Stomach smooth muscle (tissue), 2 donors: Measurements from ENCODE around the gene CMTM5.
"Not testable (repeated sequence)": the region's sequence is repeated elsewhere in the genome, so short reads cannot be mapped to it uniquely, and the experiment has no call there.

ENCODE experiments used
- H3K27ac ChIP-seq: one replicate; pipeline ENCODE4 v1.7.0; 2013; ENCODE audit warnings: mild to moderate bottlenecking, low read length, inconsistent platforms
- H3K27me3 ChIP-seq, 2 donors: one replicate each; pipeline ENCODE4 v1.7.0; 2013; ENCODE audit warnings: low read length in 2 of 2; ENCODE audit not compliant: insufficient read depth in 2 of 2, control insufficient read depth in 1 of 2
- H3K36me3 ChIP-seq, 2 donors: one replicate each; pipeline ENCODE4 v1.7.0; 2013; ENCODE audit warnings: low read length in 2 of 2; ENCODE audit not compliant: control insufficient read depth in 2 of 2, insufficient read depth in 2 of 2
- H3K4me1 ChIP-seq: one replicate; pipeline ENCODE4 v1.7.0; 2013; ENCODE audit warnings: low read length; ENCODE audit not compliant: control insufficient read depth, insufficient read depth
- H3K4me3 ChIP-seq, 2 donors: one replicate each; pipeline ENCODE4 v1.7.0; 2013; ENCODE audit warnings: low read length in 2 of 2
- H3K9ac ChIP-seq, 2 donors: one replicate each; pipeline ENCODE4 v1.7.0; 2013; ENCODE audit warnings: low read length in 2 of 2, mild to moderate bottlenecking in 1 of 2
- H3K9me3 ChIP-seq, 2 donors: one replicate each; pipeline ENCODE4 v1.7.0; 2013; ENCODE audit warnings: low read length in 2 of 2; ENCODE audit not compliant: control insufficient read depth in 2 of 2
- donor health status: healthy.
- donor health status: Pancreatic carcinoma.

CMTM5 gene

GRCh38 chr14:23400496-23401149, 23.8 kb downstream of the CMTM5 start:
- not testable (repeated sequence) for H3K4me3 ChIP-seq, H3K9ac ChIP-seq, H3K27me3 ChIP-seq, H3K4me1 ChIP-seq, H3K27ac ChIP-seq, H3K9me3 ChIP-seq, H3K36me3 ChIP-seq

GRCh38 chr14:23401291-23401690, 24.4 kb downstream of the CMTM5 start:
- Histone ChIP-seq H3K4me3 (no peak overlapping the region), H3K27me3 (peaks cover 0 to 5% of the 10 kb centered on the region in 2 donors)

GRCh38 chr14:23402296-23403138, 25.7 kb downstream of the CMTM5 start:
- Histone ChIP-seq H3K4me1 (no peaks in the 10 kb centered on the region), H3K36me3 (no peaks in the 10 kb centered on the region), H3K9ac (no peak overlapping the region), H3K27me3 (peaks cover 0 to 5% of the 10 kb centered on the region in 2 donors), H3K9me3 (no peaks in the 10 kb centered on the region), H3K4me3 (no peak overlapping the region), H3K27ac (no peak overlapping the region)

More at GRCh38 chr14:23401291-23401690, 24.4 kb downstream of the CMTM5 start:
- Histone ChIP-seq H3K36me3 (no peaks in the 10 kb centered on the region), H3K9ac (no peak overlapping the region), H3K27ac (no peak overlapping the region), H3K4me1 (no peaks in the 10 kb centered on the region), H3K9me3 (no peaks in the 10 kb centered on the region)

- no peaks in the 10 kb centered on the region for H3K9me3 ChIP-seq
- no peak overlapping the region for H3K27ac ChIP-seq
- H3K4me3 ChIP-seq, result no peak overlapping the region
- H3K27me3 ChIP-seq, result peaks cover 0 to 5% of the 10 kb centered on the region in 2 donors
- H3K36me3 ChIP-seq, result no peaks in the 10 kb centered on the region
- no peaks in the 10 kb centered on the region for H3K4me1 ChIP-seq
- no peak overlapping the region for H3K9ac ChIP-seq
These were observed 26.2 kb downstream of the CMTM5 start for GRCh38 chr14:23403139-23403438.

- Histone ChIP-seq H3K4me1 (no peaks in the 10 kb centered on the region), H3K36me3 (no peaks in the 10 kb centered on the region), H3K4me3 (no peak overlapping the region), H3K27me3 (peaks cover 0 to 5% of the 10 kb centered on the region in 2 donors), H3K9ac (no peak overlapping the region), H3K9me3 (no peaks in the 10 kb centered on the region), H3K27ac (no peak overlapping the region)
These were observed 27.1 kb downstream of the CMTM5 start for GRCh38 chr14:23403908-23404307.

- H3K27ac ChIP-seq, result no peak overlapping the region
- no peak overlapping the region for H3K9ac ChIP-seq
- no peaks in the 10 kb centered on the region for H3K36me3 ChIP-seq
- no peak overlapping the region for H3K4me3 ChIP-seq
- no peaks in the 10 kb centered on the region for H3K9me3 ChIP-seq
- peaks cover 0 to 5% of the 10 kb centered on the region in 2 donors for H3K27me3 ChIP-seq
- no peaks in the 10 kb centered on the region for H3K4me1 ChIP-seq
These were observed 27.6 kb downstream of the CMTM5 start for GRCh38 chr14:23404331-23404900.

GRCh38 chr14:23405096-23405495, 28.2 kb downstream of the CMTM5 start:
- H3K27me3 ChIP-seq, result peaks cover 0 to 5% of the 10 kb centered on the region in 2 donors
- H3K9me3 ChIP-seq, result no peaks in the 10 kb centered on the region
- no peak overlapping the region for H3K9ac ChIP-seq
- no peak overlapping the region for H3K27ac ChIP-seq
- no peaks in the 10 kb centered on the region for H3K4me1 ChIP-seq
- no peak overlapping the region for H3K4me3 ChIP-seq
- no peaks in the 10 kb centered on the region for H3K36me3 ChIP-seq

GRCh38 chr14:23405516-23406025, 28.7 kb downstream of the CMTM5 start:
- Histone ChIP-seq H3K9me3 (no peaks in the 10 kb centered on the region), H3K27me3 (peaks cover 0 to 5% of the 10 kb centered on the region in 2 donors), H3K27ac (no peak overlapping the region), H3K36me3 (no peaks in the 10 kb centered on the region), H3K4me3 (no peak overlapping the region), H3K4me1 (no peaks in the 10 kb centered on the region), H3K9ac (no peak overlapping the region)

- no peaks in the 10 kb centered on the region for H3K4me1 ChIP-seq
- no peak overlapping the region for H3K9ac ChIP-seq
- H3K4me3 ChIP-seq, result no peak overlapping the region
- peaks cover 0 to 5% of the 10 kb centered on the region in 2 donors for H3K27me3 ChIP-seq
- no peaks in the 10 kb centered on the region for H3K36me3 ChIP-seq
- H3K27ac ChIP-seq, result no peak overlapping the region
- H3K9me3 ChIP-seq, result no peaks in the 10 kb centered on the region
These were observed 29.4 kb downstream of the CMTM5 start for GRCh38 chr14:23406244-23406643.

- Histone ChIP-seq H3K36me3 (no peaks in the 10 kb centered on the region), H3K9ac (no peak overlapping the region), H3K27ac (no peak overlapping the region), H3K4me3 (no peak overlapping the region), H3K4me1 (no peaks in the 10 kb centered on the region), H3K27me3 (peaks cover 0 to 7% of the 10 kb centered on the region in 2 donors), H3K9me3 (no peaks in the 10 kb centered on the region)
These were observed 30.0 kb downstream of the CMTM5 start for GRCh38 chr14:23406725-23407355.
